NCI-H1694 treated with DMSO at 0.1 percent for 48 hours (cell line): ENCODE measurements around the gene CGRRF1.

ENCODE experiments used
- DNase-seq: peaks from one replicate; lab custom pipeline; 2025; lab: John Stamatoyannopoulos, UW

Gene CGRRF1

GRCh38 chr14:54489731-54490444, 19.8 kb upstream of the CGRRF1 start:
- no peak for DNase-seq

- DNase-seq = no peak
Observed at GRCh38 chr14:54490445-54491175, 19.1 kb upstream of the CGRRF1 start.

- no peak for DNase-seq
Observed at GRCh38 chr14:54493293-54493692, 16.4 kb upstream of the CGRRF1 start.

- no peak for DNase-seq
Observed at GRCh38 chr14:54497224-54497623, 12.5 kb upstream of the CGRRF1 start.

- DNase-seq = no peak
Observed at GRCh38 chr14:54498095-54498531, 11.6 kb upstream of the CGRRF1 start.

GRCh38 chr14:54498579-54498978, 11.1 kb upstream of the CGRRF1 start:
- no peak for DNase-seq

- no peak for DNase-seq
Observed at GRCh38 chr14:54500744-54501143, 9.0 kb upstream of the CGRRF1 start.

GRCh38 chr14:54501480-54501879, 8.2 kb upstream of the CGRRF1 start:
- DNase-seq = no peak

GRCh38 chr14:54502602-54503001, 7.1 kb upstream of the CGRRF1 start:
- DNase-seq = no peak

- no peak for DNase-seq
Observed at GRCh38 chr14:54503486-54503885, 6.2 kb upstream of the CGRRF1 start.

- DNase-seq = no peak
Observed at GRCh38 chr14:54512393-54512792, 2.7 kb downstream of the CGRRF1 start.

- no peak for DNase-seq
Observed at GRCh38 chr14:54515670-54516069, 6.0 kb downstream of the CGRRF1 start.

GRCh38 chr14:54516709-54517108, 7.0 kb downstream of the CGRRF1 start:
- DNase-seq = no peak

GRCh38 chr14:54524410-54524809, 14.7 kb downstream of the CGRRF1 start:
- DNase-seq = no peak

GRCh38 chr14:54528973-54529372, 19.3 kb downstream of the CGRRF1 start:
- DNase-seq = no peak

- DNase-seq = no peak
Observed at GRCh38 chr14:54529811-54530210, 20.1 kb downstream of the CGRRF1 start.

- DNase-seq = no peak
Observed at GRCh38 chr14:54532111-54533012, 22.7 kb downstream of the CGRRF1 start.

- DNase-seq = no peak
Observed at GRCh38 chr14:54533100-54533499, 23.4 kb downstream of the CGRRF1 start.

- DNase-seq = no peak
Observed at GRCh38 chr14:54535126-54535525, 25.4 kb downstream of the CGRRF1 start.

GRCh38 chr14:54535646-54536045, 25.9 kb downstream of the CGRRF1 start:
- no peak for DNase-seq

- no peak for DNase-seq
Observed at GRCh38 chr14:54537651-54538050, 27.9 kb downstream of the CGRRF1 start.

GRCh38 chr14:54538055-54538454, 28.3 kb downstream of the CGRRF1 start:
- DNase-seq = no peak

GRCh38 chr14:54547583-54547982, 37.9 kb downstream of the CGRRF1 start:
- DNase-seq = no peak
